GM21447 (cell line): ENCODE measurements around the gene GLTP.

ENCODE experiments used
- ATAC-seq: cut with Tn5 transposase; IDR thresholded peaks from one replicate; pipeline ENCODE4 v1.9.1; 2021; ENCODE audit not compliant: unreplicated experiment

The GLTP gene

DNA sequence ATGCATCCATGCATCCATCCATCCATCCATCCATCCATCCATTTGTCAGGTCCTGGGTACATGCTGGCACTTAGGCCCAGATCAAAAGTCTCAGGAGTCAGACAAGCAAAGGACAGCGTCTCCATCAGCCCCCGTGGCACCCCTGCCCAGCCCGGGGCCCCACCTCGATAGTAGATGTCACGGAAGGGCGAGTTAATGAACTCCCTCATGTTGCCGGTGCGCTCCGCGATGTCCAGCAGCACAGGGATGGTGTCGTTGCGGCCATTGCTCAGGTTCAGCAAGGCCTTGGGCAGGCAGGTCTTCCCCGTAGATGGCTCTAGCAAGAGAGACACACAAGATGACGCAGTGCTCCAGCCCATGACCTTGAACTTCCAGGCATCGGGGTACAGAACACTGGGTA, 77.5 kb downstream of the GLTP start:
- no peak for ATAC-seq
